ENCODE results near the gene RPL29. TPM values are rescaled to one million over a fixed set of nuclear protein-coding genes. Genes with fewer than 3 reads are reported as not detected.

The RPL29 gene
- total and polyA plus RNA-seq, 2 of the 8 experiments (the other 6 are each of a cell fraction or from before 2014, with no cell fraction given), result 1,467 to 2,660 TPM

GRCh38 chr3:51959651-51960050 is 36.0 kb downstream of the RPL29 start:
- Histone ChIP-seq H3K56ac (replicated peaks; ENCODE audit: insufficient read length, low read depth, low read length) (no peak overlapping the region), H4K5ac (ENCODE audit: insufficient read length, low read depth, low read length) (no peak overlapping the region), H3K4me2 (ENCODE audit: insufficient read depth in 1 of 2, low read depth in 2 of 2, low read length in 2 of 2) (no peak overlapping the region), H3K27me3 (replicated peaks in 1 of 4; ENCODE audit: control insufficient read depth in 3 of 4, extremely low read depth in 1 of 4, insufficient read depth in 3 of 4, low read length in 3 of 4) (peaks cover 10 to 30% (median 19%) of the 10 kb centered on the region in 4 experiments), H2AK5ac (ENCODE audit: low read depth, low read length) (no peak overlapping the region), H2BK20ac (ENCODE audit: low read length) (no peak overlapping the region), H3K4me1 (replicated peaks in 1 of 4; ENCODE audit: control insufficient read depth in 3 of 4, insufficient read depth in 4 of 4, low read length in 3 of 4) (peaks cover 3 to 26% (median 16%) of the 10 kb centered on the region in 4 experiments), H3K27ac (ENCODE audit: low read depth, low read length) (no peak overlapping the region), H3K18ac (ENCODE audit: extremely low read depth, low read length) (no peak overlapping the region), H3K23ac (ENCODE audit: insufficient read length) (no peak overlapping the region), H3K4ac (replicated peaks; ENCODE audit: insufficient read length, low read depth, low read length) (no peak overlapping the region), H2BK120ac (replicated peaks; ENCODE audit: low read depth, low read length) (no peak overlapping the region), H3K9ac (replicated peaks in 1 of 4; ENCODE audit: extremely low read depth in 1 of 4, low read depth in 3 of 4, low read length in 3 of 4) (no peak overlapping the region), H3K23me2 (ENCODE audit: low read depth, low read length) (peaks cover 8% of the 10 kb centered on the region; the same call in 1 of the 2 replicates), H3K79me2 (ENCODE audit: control insufficient read depth in 1 of 2, insufficient read depth in 2 of 2, low read length in 2 of 2) (no peaks in the 10 kb centered on the region), H3K14ac (ENCODE audit: insufficient read length) (no peak overlapping the region), H4K91ac (replicated peaks; ENCODE audit: insufficient read length, low read length) (no peak overlapping the region), H2BK15ac (ENCODE audit: low read length) (no peak overlapping the region), H3K36me3 (ENCODE audit: control insufficient read depth in 2 of 4, insufficient read depth in 4 of 4, low read length in 3 of 4) (no peaks in the 10 kb centered on the region), H4K20me1 (replicated peaks in 1 of 2; ENCODE audit: control insufficient read depth in 1 of 2, insufficient read depth in 2 of 2, low read length in 2 of 2) (peaks cover 0 to 5% of the 10 kb centered on the region in 2 experiments), H2AFZ (ENCODE audit: low read length) (no peak overlapping the region), H4K8ac (ENCODE audit: extremely low read depth, insufficient read depth, low read length) (no peak overlapping the region), H3K4me3 (ENCODE audit: extremely low read depth in 1 of 4, insufficient read depth in 2 of 4, low read depth in 3 of 4, low read length in 4 of 4) (no peak overlapping the region), H3K79me1 (ENCODE audit: low read depth, low read length) (no peaks in the 10 kb centered on the region), H2BK12ac (ENCODE audit: low read depth, low read length) (no peak overlapping the region), H2BK5ac (ENCODE audit: low read depth, low read length) (no peak overlapping the region), H3K9me3 (ENCODE audit: insufficient read depth in 2 of 2, low read depth in 1 of 2, low read length in 1 of 2) (no peaks in the 10 kb centered on the region)
- FAIRE-seq, result no peak
- CTCF ChIA-PET (ENCODE audit: partially characterized antibody), result interaction anchor here (0.6 to 6.7 kb wide), 6 partner anchors 9 to 41 kb away, joined by 3 to 64 read pairs (median 8); partner anchors contain the start of genes ABHD14A, ABHD14B, ACY1 and PARP3
- 88% methylated on average over 7 of the region's 7 CpGs; no CpG with 5 or more reads in 1 of the 2 experiments for WGBS, 2 experiments (ENCODE audit: extremely low coverage in 1 of 2, insufficient coverage in 1 of 2, insufficient read length in 1 of 2, insufficient replicate concordance in 2 of 2, low coverage in 1 of 2, low lambda C conversion rate in 2 of 2, missing lambda C conversion rate in 1 of 2)
- no peak for DNase-seq (ENCODE audit: low read depth in 1 of 2, low spot score in 2 of 2)
- POLR2A ChIA-PET (ENCODE audit: partially characterized antibody), result interaction anchor here (5.4 to 29.3 kb wide), 2 partner anchors 9 to 24 kb away, joined by 61 to 923 read pairs; partner anchors contain the start of genes ABHD14A, ABHD14B, ACY1 and PCBP4
- TF ChIP-seq RFX5 (IDR thresholded peaks at IDR 0.05; ENCODE audit: borderline replicate concordance, low read depth, low read length) (no peak), PHF8 (conservative IDR thresholded peaks at IDR 0.05; ENCODE audit: low read depth, low read length) (no peak), SUZ12 (IDR thresholded peaks at IDR 0.05; ENCODE audit: low read length) (no peak), USF2 (IDR thresholded peaks at IDR 0.05; ENCODE audit: low read length) (no peak), SIX5 (IDR thresholded peaks at IDR 0.05; ENCODE audit: low read depth, low read length) (no peak), EP300 (IDR thresholded peaks at IDR 0.05; ENCODE audit: borderline replicate concordance in 1 of 2, low read depth in 2 of 2, low read length in 2 of 2) (no peak), ASH2L (IDR thresholded peaks at IDR 0.05; ENCODE audit: low read length) (no peak)
